CD4-positive, alpha-beta T cell (primary cell): ENCODE results near the gene PLXNA2. TPM values are rescaled to one million over a fixed set of nuclear protein-coding genes. Genes with fewer than 3 reads are reported as not detected.

Source experiments
- ATAC-seq: fragments of 200-7000 bp; cut with Tn5 transposase; one replicate; pipeline ENCODE4 v1.10.0; 2022; ENCODE audit warnings: mild to moderate bottlenecking; ENCODE audit not compliant: poor library complexity
- CTCF ChIA-PET: fragments of 350-600 bp; sonication (Branson Sonifier 250); formaldehyde crosslinking; loops from one replicate; lab custom pipeline; 2021; ENCODE audit warnings: antibody characterized with exemption, inconsistent platforms; lab: Charles Lee
- POLR2A ChIA-PET: fragments of 350-600 bp; sonication (Branson Sonifier 250); formaldehyde crosslinking; loops from one replicate; lab custom pipeline; 2021; ENCODE audit warnings: antibody characterized with exemption, inconsistent platforms; lab: Charles Lee
- DNase-seq, 14 experiments: peaks; one replicate each; pipeline ENCODE4 v3.0.0-alpha.2; 2013 to 2020; ENCODE audit warnings: mixed read lengths in 2 of 14
- H3K27ac ChIP-seq, 2 donors: one replicate each; pipeline versions ENCODE4 v1.5.1 to v1.7.0; 2013; ENCODE audit warnings: low read length in 2 of 2, low read depth in 1 of 2, mild to moderate bottlenecking in 1 of 2
- H3K27me3 ChIP-seq, 2 experiments: 1 replicate in 1 of 2; 2 replicates in 1 of 2; pipeline versions ENCODE4 v1.6.1 to v1.7.0; 2013; ENCODE audit warnings: low read length in 2 of 2, control low read depth in 1 of 2, mild to moderate bottlenecking in 1 of 2, moderate library complexity in 1 of 2; ENCODE audit not compliant: insufficient read depth in 2 of 2, control insufficient read depth in 1 of 2
- H3K36me3 ChIP-seq: one replicate; pipeline ENCODE4 v1.6.1; 2013; ENCODE audit warnings: low read length, control low read depth; ENCODE audit not compliant: insufficient read depth
- H3K4me1 ChIP-seq: one replicate; pipeline ENCODE4 v1.6.1; 2013; ENCODE audit warnings: low read length, control low read depth; ENCODE audit not compliant: insufficient read depth
- H3K4me3 ChIP-seq: one replicate; pipeline ENCODE4 v1.5.1; 2013; ENCODE audit warnings: mild to moderate bottlenecking, low read length, moderate library complexity
- H3K9me3 ChIP-seq, 2 experiments: 1 replicate in 1 of 2; 2 replicates in 1 of 2; pipeline versions ENCODE4 v1.6.1 to v1.7.0; 2013; ENCODE audit warnings: low read length in 2 of 2, mild to moderate bottlenecking in 2 of 2, control low read depth in 1 of 2, moderate library complexity in 1 of 2; ENCODE audit not compliant: control insufficient read depth in 1 of 2, insufficient read depth in 1 of 2
- H3K27ac Mint-ChIP-seq: one replicate; pipeline ENCODE4 v1.8.0; 2020; ENCODE audit warnings: mixed read lengths
- H3K27me3 Mint-ChIP-seq: one replicate; pipeline ENCODE4 v1.8.0; 2021; ENCODE audit warnings: mixed read lengths
- H3K36me3 Mint-ChIP-seq: one replicate; pipeline ENCODE4 v1.8.0; 2021; ENCODE audit warnings: low read depth, mixed read lengths
- H3K4me1 Mint-ChIP-seq: one replicate; pipeline ENCODE4 v1.8.0; 2021; ENCODE audit warnings: low read depth, mixed read lengths
- H3K4me3 Mint-ChIP-seq: one replicate; pipeline ENCODE4 v1.8.0; 2020; ENCODE audit warnings: mild to moderate bottlenecking, mixed read lengths
- H3K9me3 Mint-ChIP-seq: one replicate; pipeline ENCODE4 v1.8.0; 2020; ENCODE audit warnings: mixed read lengths
- CTCF ChIP-seq: fragments of 200-600 bp; IDR thresholded peaks from one replicate; pipeline ENCODE4 v1.8.0; 2022; ENCODE audit warnings: antibody characterized with exemption, mild to moderate bottlenecking
- intact Hi-C, 2 experiments: fragments of 100-400 bp; cut with DNase I in 1 of 2; cut with micrococcal nuclease in 1 of 2; formaldehyde crosslinking; loops; one replicate each; pipeline versions ENCODE4 v1.15.1 to v1.9.0; 2023 to 2025; cut with DNase I, micrococcal nuclease
- total RNA-seq, 174 experiments: library from RNA in 2 of 174; stranded (reverse) in 2 of 174; gene quantifications; one replicate each; pipeline ENCODE4 v1.2.3 and lab custom pipeline; 2021 to 2026

Gene PLXNA2
- total RNA-seq, 2 experiments from 2014 or later, result 0.75 to 0.77 TPM

- intact Hi-C loops, result no loop called here
These were observed 253.2 kb downstream of the PLXNA2 start for GRCh38 chr1:207990876-207991582.

GRCh38 chr1:207990455-207990854 is 253.7 kb downstream of the PLXNA2 start:
- TF ChIP-seq CTCF, result no peak
- no peak overlapping the region for H3K27ac Mint-ChIP-seq
- Histone ChIP-seq H3K4me3 (no peak overlapping the region), H3K4me1 (no peaks in the 10 kb centered on the region), H3K36me3 (no peaks in the 10 kb centered on the region), H3K27me3 (peaks cover 0 to 5% of the 10 kb centered on the region in 2 experiments), H3K9me3 (no peaks in the 10 kb centered on the region), H3K27ac (no peak overlapping the region)
- ChIA-PET POLR2A (no interaction called here), CTCF (no interaction called here)
- no peaks in the 10 kb centered on the region for H3K4me1 Mint-ChIP-seq
- H3K4me3 Mint-ChIP-seq, result no peak overlapping the region
- H3K27me3 Mint-ChIP-seq, result peaks cover 11% of the 10 kb centered on the region
- DNase-seq, result no peak
- H3K36me3 Mint-ChIP-seq, result no peaks in the 10 kb centered on the region
- ATAC-seq, result no peak
- intact Hi-C loops, result no loop called here
- no peaks in the 10 kb centered on the region for H3K9me3 Mint-ChIP-seq

More at GRCh38 chr1:207990876-207991582, 253.2 kb downstream of the PLXNA2 start:
- no peak overlapping the region for H3K4me3 Mint-ChIP-seq
- no peaks in the 10 kb centered on the region for H3K4me1 ChIP-seq
- no peak overlapping the region for H3K4me3 ChIP-seq
- H3K27ac Mint-ChIP-seq, result no peak overlapping the region
- CTCF ChIA-PET, result no interaction called here
- H3K36me3 Mint-ChIP-seq, result no peaks in the 10 kb centered on the region
- no peaks in the 10 kb centered on the region for H3K9me3 ChIP-seq
- H3K27me3 Mint-ChIP-seq, result peaks cover 11% of the 10 kb centered on the region
- POLR2A ChIA-PET, result no interaction called here
- TF ChIP-seq CTCF, result no peak
- no peak overlapping the region for H3K27ac ChIP-seq
- peaks cover 0 to 5% of the 10 kb centered on the region in 2 experiments for H3K27me3 ChIP-seq
- ATAC-seq (no peak), DNase-seq (no peak)
- H3K9me3 Mint-ChIP-seq, result no peaks in the 10 kb centered on the region
- no peaks in the 10 kb centered on the region for H3K4me1 Mint-ChIP-seq
- no peaks in the 10 kb centered on the region for H3K36me3 ChIP-seq

GRCh38 chr1:207988326-207989165 is 255.6 kb downstream of the PLXNA2 start:
- Histone ChIP-seq H3K4me3 (no peak overlapping the region), H3K9me3 (no peaks in the 10 kb centered on the region), H3K27me3 (peaks cover 0 to 5% of the 10 kb centered on the region in 2 experiments), H3K36me3 (no peaks in the 10 kb centered on the region), H3K27ac (no peak overlapping the region), H3K4me1 (no peaks in the 10 kb centered on the region)
- H3K27me3 Mint-ChIP-seq, result peaks cover 8% of the 10 kb centered on the region
- H3K9me3 Mint-ChIP-seq, result no peaks in the 10 kb centered on the region
- ChIA-PET CTCF (no interaction called here), POLR2A (no interaction called here)
- no peak for ATAC-seq
- no peaks in the 10 kb centered on the region for H3K4me1 Mint-ChIP-seq
- no peak for TF ChIP-seq CTCF
- intact Hi-C loops, result no loop called here
- H3K36me3 Mint-ChIP-seq, result no peaks in the 10 kb centered on the region
- no peak overlapping the region for H3K4me3 Mint-ChIP-seq
- H3K27ac Mint-ChIP-seq, result no peak overlapping the region
- no peak for DNase-seq
